Type B pancreatic cell (in vitro differentiated cells): ENCODE data around the gene ISLR. TPM values are rescaled to one million over a fixed set of nuclear protein-coding genes. Genes with fewer than 3 reads are reported as not detected.

Experiments used
- DNase-seq: peaks from one replicate; pipeline ENCODE4 v3.0.0; 2021; ENCODE audit warnings: mixed read lengths; ENCODE audit not compliant: unreplicated experiment; ENCODE audit errors: extremely low spot score
- H3K27ac Mint-ChIP-seq: 2 replicates; pipeline ENCODE4 v1.8.0; 2021; ENCODE audit warnings: mild to moderate bottlenecking, mixed read lengths
- H3K27me3 Mint-ChIP-seq: 2 replicates; pipeline ENCODE4 v1.8.0; 2021; ENCODE audit warnings: mixed read lengths
- H3K36me3 Mint-ChIP-seq: 2 replicates; pipeline ENCODE4 v1.8.0; 2021; ENCODE audit warnings: mixed read lengths
- H3K4me1 Mint-ChIP-seq: one replicate; pipeline ENCODE4 v1.8.0; 2021; ENCODE audit warnings: mixed read lengths; ENCODE audit not compliant: unreplicated experiment
- H3K4me3 Mint-ChIP-seq: 2 replicates; pipeline ENCODE4 v1.8.0; 2021; ENCODE audit warnings: mild to moderate bottlenecking, mixed read lengths
- H3K9me3 Mint-ChIP-seq: 2 replicates; pipeline ENCODE4 v1.8.0; 2021; ENCODE audit warnings: mixed read lengths
- CTCF ChIP-seq: fragments of 200-600 bp; sonication (generic); conservative IDR thresholded peaks from 2 replicates; pipeline ENCODE4 v1.5.0; 2021; ENCODE audit warnings: antibody characterized with exemption, mild to moderate bottlenecking
- total RNA-seq: library from RNA; stranded (reverse); gene quantifications from 2 replicates; pipeline ENCODE4 v1.2.1, GENCODE V29; 2021; ENCODE audit warnings: low replicate concordance

Gene ISLR
- total RNA-seq, 1 donor from 2014 or later, result 41.6 TPM

GRCh38 chr15:74193905-74194304 lies 20.4 kb downstream of the ISLR start:
- Mint-ChIP-seq H3K9me3 (no peaks in the 10 kb centered on the region), H3K4me3 (no peak overlapping the region), H3K36me3 (peaks cover 7% of the 10 kb centered on the region), H3K27me3 (no peaks in the 10 kb centered on the region), H3K27ac (no peak overlapping the region), H3K4me1 (peaks cover 24% of the 10 kb centered on the region)
- no peak for TF ChIP-seq CTCF
- DNase-seq, result no peak

GRCh38 chr15:74194572-74195559 lies 21.4 kb downstream of the ISLR start:
- no peak for TF ChIP-seq CTCF
- Mint-ChIP-seq H3K27me3 (no peaks in the 10 kb centered on the region), H3K9me3 (no peaks in the 10 kb centered on the region), H3K27ac (no peak overlapping the region), H3K36me3 (peaks cover 4% of the 10 kb centered on the region), H3K4me3 (no peak overlapping the region), H3K4me1 (peaks cover 28% of the 10 kb centered on the region)
- no peak for DNase-seq

- Mint-ChIP-seq H3K27me3 (no peaks in the 10 kb centered on the region), H3K4me1 (peaks cover 32% of the 10 kb centered on the region), H3K27ac (no peak overlapping the region), H3K36me3 (peaks cover 4% of the 10 kb centered on the region), H3K9me3 (no peaks in the 10 kb centered on the region), H3K4me3 (no peak overlapping the region)
- no peak for DNase-seq
- TF ChIP-seq CTCF, result no peak
These were observed 22.7 kb downstream of the ISLR start for GRCh38 chr15:74196175-74196574.

- no peak overlapping the region for H3K27ac Mint-ChIP-seq
- DNase-seq, result no peak
- H3K36me3 Mint-ChIP-seq, result no peaks in the 10 kb centered on the region
- peaks cover 35% of the 10 kb centered on the region for H3K4me1 Mint-ChIP-seq
- TF ChIP-seq CTCF, result no peak
- no peak overlapping the region for H3K4me3 Mint-ChIP-seq
- no peaks in the 10 kb centered on the region for H3K27me3 Mint-ChIP-seq
- no peaks in the 10 kb centered on the region for H3K9me3 Mint-ChIP-seq
These were observed 23.9 kb downstream of the ISLR start for GRCh38 chr15:74197176-74197965.

GRCh38 chr15:74199297-74199652 lies 25.8 kb downstream of the ISLR start:
- H3K27me3 Mint-ChIP-seq, result peaks cover 4% of the 10 kb centered on the region
- no peak for TF ChIP-seq CTCF
- H3K27ac Mint-ChIP-seq, result peak overlapping the region; percentile 31
- H3K4me1 Mint-ChIP-seq, result peaks cover 42% of the 10 kb centered on the region
- no peaks in the 10 kb centered on the region for H3K36me3 Mint-ChIP-seq
- no peaks in the 10 kb centered on the region for H3K9me3 Mint-ChIP-seq
- DNase-seq, result no peak
- peak overlapping the region; percentile 28 for H3K4me3 Mint-ChIP-seq
